VCaP (cell line): Measurements from ENCODE around the gene FAM131B.

ENCODE experiments used
- H3K27ac ChIP-seq: fragments of 450-650 bp; 2 replicates; pipeline ENCODE4 v1.5.1; 2017
- CTCF ChIP-seq: fragments of 450-650 bp; conservative IDR thresholded peaks from 2 replicates; pipeline ENCODE4 v1.5.1; 2017; ENCODE audit warnings: mild to moderate bottlenecking, moderate library complexity

FAM131B gene

GRCh38 chr7:143396625-143397556 lies 34.4 kb upstream of the FAM131B start:
- no peak for TF ChIP-seq CTCF
- no peak overlapping the region for H3K27ac ChIP-seq

- H3K27ac ChIP-seq = no peak overlapping the region
- TF ChIP-seq CTCF = no peak
These were observed 33.7 kb upstream of the FAM131B start for GRCh38 chr7:143396182-143396581.

GRCh38 chr7:143395187-143396149 lies 33.0 kb upstream of the FAM131B start:
- H3K27ac ChIP-seq = no peak overlapping the region
- TF ChIP-seq CTCF = peak; percentile 9; the same call in 1 of the 2 replicates

GRCh38 chr7:143394777-143395176 lies 32.3 kb upstream of the FAM131B start:
- H3K27ac ChIP-seq = no peak overlapping the region
- no peak for TF ChIP-seq CTCF

GRCh38 chr7:143394068-143394467 lies 31.6 kb upstream of the FAM131B start:
- no peak for TF ChIP-seq CTCF
- H3K27ac ChIP-seq = no peak overlapping the region

- no peak overlapping the region for H3K27ac ChIP-seq
- TF ChIP-seq CTCF = no peak
These were observed 30.9 kb upstream of the FAM131B start for GRCh38 chr7:143393267-143394041.
